ENCODE results near the gene SYT7.
"Not testable (repeated sequence)": the region's sequence is repeated elsewhere in the genome, so short reads cannot be mapped to it uniquely, and the experiment has no call there.

The SYT7 gene

DNA sequence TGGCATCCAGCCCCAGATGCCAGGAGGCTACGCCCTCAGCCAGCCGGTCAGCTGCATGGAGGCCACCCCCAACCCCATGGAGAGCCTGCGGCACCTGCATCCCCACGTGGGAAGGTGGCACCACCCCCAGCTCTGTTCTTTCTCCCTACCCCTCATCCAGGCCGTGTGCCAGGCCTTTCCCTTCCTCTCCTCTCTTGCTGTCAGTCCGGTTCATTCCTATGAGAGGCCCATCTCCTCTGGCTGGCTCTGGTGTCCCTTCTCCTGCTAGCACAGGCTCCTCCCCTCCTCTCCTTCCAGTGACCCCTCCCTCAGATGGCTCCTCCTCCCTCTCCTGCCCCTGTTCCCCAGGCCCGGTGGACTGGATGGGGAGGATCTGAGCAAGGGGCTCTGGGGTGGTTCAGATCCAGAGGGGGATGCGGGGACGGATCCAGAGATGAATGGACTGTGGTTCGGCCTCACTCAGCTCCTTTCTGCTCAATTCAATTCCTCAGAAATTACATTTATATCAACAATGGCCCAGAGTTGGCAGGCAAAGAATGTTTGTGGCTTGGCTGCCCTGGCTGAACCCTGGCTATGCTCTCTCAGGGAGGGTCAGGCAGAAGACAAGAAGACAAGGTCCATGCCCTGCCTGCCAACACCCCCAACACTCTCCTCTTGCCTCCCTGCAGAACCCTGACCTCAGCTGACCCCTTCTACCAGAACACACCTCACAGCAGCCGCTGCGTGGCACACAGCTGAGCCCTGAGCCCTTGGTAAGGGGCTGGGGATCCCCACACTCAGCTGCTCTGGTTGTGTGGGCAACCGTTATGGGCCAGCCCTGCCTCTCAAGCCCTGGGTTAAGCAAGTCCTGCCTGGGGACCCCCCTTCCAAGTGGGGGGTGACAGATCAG lies 90.8 kb downstream of the SYT7 start:
- DNase-seq: peak; percentile 15

DNA sequence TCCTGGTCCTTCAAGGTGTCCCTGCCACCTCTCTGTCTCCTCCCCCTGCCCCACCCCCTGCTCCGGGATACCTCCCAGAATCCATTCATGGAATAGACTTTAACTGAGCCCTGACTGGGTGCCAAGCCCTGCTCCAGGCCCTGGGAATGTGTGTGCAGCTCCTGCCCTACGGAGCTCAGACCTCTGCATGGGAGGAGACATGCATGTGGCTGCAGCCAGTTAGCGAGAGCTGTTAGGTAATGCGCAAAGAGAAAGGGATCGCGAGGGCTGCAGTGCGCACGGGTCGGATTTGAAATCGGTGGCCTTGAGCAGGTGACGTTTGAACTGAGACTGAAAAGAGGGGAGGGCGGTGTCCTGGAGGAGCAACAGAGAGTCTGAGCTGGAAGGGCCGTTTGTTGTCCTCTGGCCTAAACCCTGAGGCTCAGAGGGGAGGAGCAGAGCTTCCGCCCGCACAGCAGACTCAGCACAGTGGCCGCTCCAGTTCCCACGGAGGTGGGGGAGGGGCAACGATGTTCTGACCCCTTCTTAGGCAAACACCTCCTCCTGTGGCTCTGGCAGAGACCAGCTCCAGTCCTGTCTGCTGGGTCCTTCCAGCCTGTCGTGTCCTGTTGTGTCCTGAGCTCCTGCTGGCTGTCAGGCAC lies 92.1 kb downstream of the SYT7 start:
- no peak for DNase-seq

DNA sequence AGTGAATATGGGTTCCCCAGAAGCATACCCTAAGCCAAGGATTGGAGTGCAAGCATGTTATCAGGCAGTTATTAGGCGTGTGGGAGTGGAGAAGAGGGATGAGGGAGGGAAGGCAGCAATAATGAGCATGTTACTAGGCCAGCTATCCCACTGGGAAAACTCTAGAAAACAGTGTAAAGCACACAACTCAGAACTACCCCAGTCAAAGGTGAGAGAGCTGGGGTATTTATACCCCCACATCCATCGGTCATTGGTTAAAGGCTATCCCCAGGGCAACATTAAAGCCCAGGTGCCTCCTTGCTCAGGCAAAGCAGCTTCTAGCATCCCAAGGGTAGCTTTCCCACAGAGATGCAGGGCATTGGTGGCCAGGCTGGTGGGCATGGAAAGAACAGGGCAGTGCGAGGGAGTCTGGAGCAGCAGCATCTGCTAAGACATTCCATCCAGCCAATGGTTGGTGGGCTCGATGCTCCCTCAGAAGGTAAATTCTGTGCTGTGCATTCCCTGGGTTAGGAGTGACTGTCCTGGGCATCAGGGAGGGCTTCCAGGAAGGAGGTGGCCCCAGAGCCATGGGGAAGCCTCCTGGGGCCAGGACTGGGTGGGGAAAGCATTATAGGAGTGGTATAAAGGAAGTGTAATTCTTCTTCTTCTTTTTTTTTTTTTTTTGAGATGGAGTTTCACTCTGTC lies 93.4 kb downstream of the SYT7 start:
- DNase-seq: no peak

DNA sequence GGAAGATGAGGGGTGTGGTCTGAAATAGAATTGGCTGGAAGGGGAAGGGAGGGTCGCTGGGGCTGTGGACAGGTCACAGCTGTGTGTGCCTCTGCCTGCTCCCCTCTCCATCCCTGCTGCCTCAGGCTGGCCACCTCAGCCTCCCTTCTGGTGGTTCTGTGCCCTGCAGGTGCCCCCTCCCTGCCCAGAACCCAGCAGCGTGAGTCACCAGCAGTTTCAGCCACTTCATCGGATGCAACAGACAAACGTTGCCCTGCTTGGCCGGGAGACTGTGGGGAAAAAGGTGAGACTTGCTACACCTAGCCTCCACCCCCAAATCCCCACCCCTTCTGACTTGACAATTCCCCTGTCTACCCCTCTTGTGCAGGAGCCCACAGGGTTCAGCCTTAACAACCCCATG lies 94.1 kb downstream of the SYT7 start:
- DNase-seq: no peak

DNA sequence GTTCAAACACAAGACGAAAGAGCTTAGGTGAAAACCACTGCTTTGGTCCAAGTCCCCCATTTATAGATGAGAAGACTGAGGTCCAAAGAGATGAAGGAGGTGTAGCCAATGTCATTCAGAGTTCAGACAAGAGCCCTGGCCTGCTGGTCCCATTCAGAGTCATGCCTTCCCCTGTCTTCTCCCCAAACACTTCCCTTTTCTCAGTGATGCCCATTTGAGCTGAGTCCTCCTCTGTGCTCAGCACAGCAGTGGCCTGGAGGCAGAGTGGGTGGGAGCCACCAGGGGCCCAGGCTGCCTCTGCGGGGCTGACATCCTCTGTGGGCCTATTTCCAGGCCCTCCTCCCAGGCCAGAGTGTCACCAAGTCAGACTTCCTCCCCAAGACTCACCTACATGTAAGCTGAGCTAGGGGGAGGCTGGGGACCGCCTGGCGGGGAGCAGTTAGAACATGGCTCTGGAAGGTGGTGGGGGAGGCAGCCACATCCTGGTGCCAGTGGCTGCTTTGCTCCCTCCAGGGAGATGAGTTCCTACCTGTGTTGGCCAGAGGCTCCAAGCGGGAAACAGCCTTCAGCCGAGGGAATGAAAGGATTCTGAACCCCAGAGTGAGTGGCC lies 94.8 kb downstream of the SYT7 start:
- no peak for DNase-seq

DNA sequence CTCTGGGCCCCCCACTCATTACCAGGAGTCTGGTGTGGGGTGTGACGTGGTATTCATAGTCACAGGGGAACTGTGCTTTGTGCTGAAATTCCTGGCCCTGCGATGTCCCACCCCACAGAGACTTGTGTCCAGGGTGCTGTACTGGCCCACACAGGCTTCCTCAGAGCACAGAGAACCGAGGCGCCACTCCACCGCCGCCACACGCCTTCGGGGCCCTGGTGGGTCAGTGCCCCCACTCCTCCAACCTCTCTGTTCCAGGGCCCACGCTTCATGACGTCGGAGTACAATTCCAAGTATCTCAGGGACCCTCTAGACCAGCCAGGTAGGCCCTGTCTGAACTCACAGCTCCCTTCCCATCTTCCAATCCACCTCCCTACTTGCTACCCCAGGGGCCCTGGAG lies 95.8 kb downstream of the SYT7 start:
- no peak for DNase-seq

DNA sequence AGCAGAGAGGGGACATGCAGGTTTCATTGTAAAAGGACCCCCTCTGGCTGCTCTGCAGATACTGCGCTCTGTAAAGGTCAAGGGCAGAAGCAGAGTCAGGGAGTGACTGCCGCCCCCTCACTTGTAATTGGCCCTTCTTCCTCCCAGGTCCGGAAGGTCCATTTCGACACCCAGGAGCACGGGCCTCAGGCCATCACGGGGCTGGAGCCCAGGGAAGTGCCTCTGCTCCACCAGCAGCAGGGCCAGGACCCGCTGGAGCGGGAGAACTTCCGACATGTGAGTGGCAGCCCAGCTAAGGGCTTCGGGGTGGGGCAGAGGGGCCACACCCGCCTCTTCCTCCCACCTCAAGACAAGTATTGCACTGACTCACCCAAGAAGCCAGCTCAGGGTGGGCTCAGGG lies 96.3 kb downstream of the SYT7 start:
- no peak for DNase-seq

DNA sequence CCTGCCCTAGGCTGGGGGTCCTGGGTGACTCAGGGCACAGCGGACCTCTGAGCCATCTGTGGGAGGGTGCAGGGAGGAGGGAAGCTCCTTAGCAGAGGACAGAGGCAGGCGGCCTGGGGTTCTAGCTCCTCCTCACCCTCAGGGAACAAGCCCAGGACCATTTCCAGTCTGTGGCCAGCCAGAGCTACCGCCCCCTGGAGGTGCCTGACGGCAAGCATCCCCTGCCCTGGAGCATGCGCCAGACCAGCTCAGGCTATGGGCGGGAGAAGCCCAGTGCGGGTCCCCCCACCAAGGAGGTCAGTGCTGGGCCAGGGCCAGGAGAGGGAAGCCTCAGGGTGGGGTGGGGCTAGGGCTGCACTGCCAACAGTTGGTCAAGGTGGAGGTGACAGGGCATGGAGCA lies 98.4 kb downstream of the SYT7 start:
- DNase-seq: no peak

DNA sequence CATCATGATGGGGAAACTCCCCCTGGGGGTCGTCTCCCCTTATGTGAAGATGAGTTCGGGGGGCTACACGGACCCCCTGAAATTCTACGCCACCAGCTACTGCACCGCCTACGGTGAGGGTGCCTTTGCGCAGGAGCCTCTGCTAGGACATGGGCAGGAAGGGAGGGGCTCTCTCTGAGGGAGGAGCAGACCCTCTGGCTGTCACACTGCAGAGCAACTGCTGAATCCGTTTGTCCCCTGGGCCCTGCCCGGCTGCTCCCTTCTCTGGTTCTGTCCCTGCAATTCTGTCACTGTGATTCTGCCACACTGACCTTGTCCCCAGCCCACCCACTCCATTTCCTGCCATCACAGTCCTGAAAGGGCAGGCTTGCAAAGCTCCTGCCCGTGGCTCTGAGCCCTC lies 99.1 kb downstream of the SYT7 start:
- no peak for DNase-seq

DNA sequence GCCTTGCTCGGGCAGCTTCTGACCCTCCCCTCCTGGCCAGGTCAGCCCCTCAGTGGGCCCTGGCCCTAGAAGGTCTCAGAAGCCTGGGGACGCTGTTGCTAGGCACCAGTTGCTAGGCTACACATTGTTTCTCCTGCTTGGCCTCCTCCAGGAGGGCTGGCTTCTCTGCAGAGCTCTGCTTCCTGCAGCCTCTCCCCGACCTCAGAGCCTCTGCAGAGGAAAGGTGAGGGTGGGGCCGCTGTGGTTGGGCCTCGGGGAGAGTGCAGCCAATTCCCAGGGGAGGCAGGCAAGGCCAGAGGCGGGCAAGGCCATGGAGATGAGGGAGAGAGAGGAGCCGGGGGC lies 99.9 kb downstream of the SYT7 start:
- DNase-seq: peak; percentile 41

DNA sequence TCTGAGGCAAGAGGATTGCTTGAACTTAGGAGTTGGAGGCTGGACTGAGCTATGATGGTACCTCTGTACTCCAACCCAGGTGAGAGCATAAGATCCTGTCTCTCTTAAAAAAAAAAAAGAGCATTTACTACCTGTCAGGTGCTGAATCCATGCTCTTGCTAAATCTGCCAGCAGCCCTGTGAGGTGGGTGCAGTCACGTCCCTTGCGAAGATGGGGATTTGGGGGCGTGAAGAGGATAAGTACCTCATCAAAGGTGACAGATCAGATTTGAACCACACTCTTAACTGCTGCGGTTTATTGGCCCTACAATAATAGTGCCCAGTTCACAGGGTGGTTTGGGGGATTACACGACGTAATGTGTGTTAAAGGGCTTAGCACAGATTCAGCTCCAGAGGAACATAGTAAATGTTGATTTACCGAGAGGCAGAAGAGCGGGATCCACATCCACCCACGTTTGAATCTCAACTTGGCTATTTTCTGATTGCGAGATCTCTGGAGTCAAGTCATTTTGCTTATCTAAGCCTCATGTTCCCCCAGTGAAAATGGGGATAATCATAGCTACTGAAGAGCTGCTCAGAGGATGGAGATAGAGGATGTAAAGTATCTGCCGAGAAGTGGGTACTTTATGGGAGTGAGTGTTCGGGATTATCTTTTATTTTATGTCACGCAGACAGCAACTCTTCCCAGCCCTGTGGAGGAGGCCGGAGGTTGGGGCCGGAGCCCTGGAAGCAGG lies 100.4 kb downstream of the SYT7 start:
- no peak for DNase-seq

DNA sequence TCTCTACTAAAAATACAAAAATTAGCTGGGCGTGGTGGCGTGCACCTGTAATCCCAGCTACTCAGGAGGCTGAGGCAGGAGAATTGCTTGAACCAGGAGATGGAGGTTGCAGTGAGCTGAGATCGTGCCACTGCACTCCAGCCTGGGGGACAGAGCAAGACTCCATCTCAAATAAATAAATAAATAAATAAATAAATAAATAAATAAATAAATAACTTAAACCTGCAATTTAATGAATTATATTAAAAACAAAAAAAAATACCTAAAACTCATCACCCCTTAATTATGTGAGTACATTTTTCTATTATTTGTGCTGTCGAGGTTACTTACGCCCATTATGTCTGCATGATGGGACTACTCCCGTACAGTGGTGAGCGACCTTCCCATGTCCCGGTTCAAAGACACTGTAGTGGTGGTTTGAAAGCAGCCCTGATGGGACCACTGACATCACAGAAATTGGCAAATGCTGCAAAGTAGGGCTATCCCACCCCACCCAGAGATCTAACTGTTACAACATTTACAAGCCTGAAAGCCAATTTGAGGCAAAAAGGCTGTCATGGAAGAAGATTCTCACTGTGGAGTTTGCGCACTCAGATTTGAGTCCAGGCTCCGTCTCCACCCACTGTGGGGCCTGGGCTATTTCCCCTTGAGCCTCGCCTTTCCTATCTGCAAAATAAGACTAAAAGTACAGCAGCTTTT lies 101.4 kb downstream of the SYT7 start:
- DNase-seq: not testable (repeated sequence)

DNA sequence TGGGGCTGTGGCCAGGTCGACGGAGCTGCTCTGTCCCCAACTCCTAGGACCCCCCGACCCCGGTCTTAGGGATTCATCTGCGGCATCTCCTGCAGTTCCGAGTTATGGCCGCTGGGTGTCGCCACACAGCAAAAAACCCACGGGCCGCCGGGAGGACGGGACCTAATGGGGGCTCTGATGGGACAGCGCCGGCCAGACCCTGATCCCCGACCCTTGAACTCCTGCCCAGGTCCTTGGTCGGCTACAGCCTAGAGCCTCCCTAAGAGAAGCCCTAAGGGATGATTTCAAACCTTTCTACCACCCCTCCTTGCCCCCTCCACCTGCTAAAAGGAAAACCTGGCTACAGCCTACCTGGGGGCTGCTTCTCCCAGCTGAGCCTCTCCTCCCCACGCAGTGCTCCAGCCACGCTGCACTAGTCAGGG lies 103.1 kb downstream of the SYT7 start:
- DNase-seq: no peak

DNA sequence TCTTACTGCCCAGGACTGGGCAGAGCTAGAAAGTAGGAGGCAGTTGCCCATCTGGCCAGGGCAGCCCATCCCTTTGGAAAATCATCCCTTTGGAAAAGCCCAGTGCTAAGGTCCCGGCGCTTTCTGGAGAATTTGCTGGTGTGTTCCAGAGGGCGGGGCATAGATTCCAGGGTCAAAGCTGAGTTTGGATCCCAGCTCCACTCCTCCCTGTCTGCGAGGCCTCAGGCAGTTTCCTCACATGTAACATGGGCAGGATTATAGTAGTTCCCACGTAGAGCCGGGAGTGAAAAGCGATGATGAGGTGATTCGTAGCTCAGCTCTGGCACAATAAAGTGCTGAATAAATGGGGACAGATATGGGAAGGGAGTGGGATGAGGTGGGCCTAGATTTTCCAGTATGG lies 103.8 kb downstream of the SYT7 start:
- DNase-seq: peak; percentile 48

DNA sequence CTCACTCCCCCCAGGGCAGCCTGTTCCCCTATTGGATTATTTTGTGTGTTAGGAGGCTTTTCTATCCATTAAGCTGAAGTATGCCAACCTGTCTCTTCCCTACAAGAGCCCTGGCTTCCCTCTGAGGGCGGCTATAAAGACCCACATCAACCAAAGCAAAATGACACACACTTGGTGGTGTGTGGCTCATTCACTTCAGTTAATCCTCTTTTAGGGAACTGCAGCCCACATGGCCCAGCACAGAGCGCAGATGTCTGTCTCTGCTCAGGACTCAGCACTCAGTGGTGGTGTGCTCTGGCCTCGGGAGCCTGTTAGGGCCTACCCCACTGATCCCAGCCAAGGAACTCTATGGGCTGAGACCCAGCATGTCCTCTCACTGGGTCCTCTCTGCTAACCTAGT lies 104.5 kb downstream of the SYT7 start:
- DNase-seq: no peak

DNA sequence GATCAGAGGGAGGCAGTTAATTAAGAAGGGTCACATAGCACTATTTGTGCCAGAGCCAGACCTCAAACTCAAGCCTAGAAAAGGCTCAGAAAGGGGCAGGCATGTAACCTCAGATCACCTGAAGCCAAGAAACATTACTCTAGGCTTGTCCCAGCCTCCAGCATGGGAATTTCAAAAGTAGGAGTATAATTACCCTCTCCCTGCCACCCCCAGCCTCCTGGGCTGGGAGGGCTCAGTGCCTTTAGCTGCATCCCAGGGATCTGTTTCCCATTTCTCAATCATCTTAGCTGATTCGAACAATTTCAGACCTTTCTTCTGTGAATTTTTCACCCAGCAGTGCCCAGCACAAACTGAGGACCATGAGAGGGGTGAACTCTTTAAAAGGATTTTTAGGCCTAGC lies 105.4 kb downstream of the SYT7 start:
- DNase-seq: no peak

DNA sequence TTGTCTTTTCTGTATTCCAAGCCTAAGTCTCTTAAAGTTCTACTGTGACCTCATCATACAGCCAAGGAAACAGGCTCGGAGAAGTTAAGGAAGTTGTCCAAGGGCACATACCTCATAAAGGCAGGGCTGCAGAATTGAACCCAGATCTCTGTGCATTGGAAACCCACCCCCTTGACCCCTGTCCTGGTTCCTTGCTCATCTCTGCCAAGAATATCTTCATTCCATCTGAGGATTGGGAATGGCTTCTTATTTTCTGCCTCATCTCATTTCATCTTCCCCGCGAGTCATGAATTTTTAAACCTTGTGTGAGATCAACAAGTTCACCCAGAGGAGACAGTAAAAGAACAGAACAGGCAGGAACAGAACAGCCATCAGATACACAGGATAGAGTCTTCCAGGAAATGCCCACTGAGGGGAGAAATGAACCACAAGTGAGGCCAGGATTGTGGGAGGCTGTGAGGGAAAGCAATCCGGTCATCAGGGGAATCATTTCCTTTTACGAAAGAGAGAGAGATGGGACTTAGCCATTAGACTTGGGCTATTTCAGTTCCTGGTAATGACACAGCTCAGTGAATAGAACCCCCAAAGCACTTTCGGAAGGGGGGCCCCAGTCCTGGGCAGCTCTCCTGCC lies 106.7 kb downstream of the SYT7 start:
- DNase-seq: no peak

DNA sequence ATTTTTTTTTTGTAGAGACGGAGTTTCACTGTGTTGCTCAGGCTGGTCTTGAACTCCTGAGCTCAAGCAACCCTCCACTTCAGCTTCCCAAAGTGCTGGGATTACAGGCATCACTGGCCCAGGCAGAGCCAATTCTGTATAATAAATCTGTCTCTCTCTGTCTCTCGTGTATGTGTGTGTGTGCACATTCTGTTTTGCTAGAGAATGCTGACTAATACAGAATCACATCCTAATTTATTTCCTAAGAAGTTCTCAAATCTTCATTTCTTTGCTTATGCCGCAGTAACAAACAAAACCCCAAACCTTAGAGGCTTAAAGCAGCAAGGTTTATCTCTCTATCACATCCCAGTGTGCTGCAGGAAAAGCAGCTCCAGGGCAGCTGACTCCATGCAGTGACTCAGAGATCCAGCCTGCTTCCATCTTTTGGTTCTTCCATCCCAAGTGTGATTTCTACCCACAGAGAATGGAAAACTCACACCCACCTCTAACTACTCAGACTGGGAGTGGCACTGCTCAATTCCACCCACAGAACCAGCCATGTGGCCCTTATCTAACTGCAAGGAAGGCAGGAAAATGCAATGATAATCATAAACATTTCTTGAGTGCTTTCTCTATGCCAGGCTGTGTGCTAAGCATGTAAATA lies 107.4 kb downstream of the SYT7 start:
- peak; percentile 84 for DNase-seq

DNA sequence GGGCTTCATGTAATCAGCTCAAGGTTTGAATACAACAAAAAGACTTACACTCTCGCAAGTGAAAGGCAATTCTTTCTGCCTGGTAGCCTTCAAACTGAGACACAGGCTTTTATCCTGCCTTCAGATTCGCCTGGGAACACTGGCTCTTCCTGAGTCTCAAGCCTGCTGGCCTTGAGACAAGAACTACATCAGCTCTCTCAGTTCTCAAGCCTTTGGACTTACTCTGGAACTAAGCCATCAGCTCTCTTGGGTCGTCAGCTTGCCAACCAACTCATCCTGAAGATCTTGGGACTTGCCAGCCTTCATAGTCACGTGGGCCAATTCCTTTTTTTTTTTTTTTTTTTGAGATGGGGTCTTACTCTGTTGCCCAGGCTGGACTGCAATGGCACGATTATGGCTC lies 108.0 kb downstream of the SYT7 start:
- no peak for DNase-seq

DNA sequence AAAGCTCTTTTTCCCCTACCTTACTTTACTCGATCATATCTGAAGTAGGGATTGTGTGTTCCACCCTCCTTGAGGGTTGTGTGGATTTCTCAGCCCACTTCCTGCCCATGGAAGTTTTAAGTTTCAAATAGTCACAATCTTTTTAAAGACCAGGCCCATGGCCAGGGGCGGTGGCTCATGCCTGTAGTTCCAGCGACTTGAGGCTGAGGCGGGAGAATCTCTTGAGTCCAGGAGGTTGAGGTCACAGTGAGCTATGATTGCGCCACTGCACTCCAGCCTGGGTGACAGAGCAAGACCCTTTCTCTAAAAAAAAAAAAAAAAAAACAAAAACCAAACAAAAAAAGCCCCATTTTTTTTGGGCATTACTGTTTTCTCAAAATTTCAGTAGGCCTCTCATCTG lies 108.6 kb downstream of the SYT7 start:
- DNase-seq: no peak

DNA sequence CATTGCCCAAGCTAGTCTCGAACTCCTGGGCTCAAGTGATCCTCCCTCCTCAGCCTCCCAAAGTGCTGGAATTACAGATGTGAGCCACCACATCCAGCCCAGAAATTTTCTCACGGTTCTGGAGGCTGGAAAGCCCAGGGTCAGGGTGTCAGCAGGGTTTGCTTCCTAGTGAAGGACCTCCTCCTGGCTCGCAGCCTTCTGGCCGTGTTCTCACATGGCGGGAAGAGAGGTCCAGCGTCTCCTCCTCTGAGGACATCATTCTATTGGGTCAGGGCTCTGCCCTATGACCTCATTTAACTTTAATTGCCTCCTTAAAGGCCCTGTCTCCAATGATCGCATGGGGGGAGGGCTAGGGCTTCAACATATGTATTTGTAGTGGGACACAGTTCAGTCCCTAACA lies 112.9 kb downstream of the SYT7 start:
- no peak for DNase-seq

Data from NCI-H226 (cell line).